ENCODE results near the gene TLN1. TPM values are rescaled to one million over a fixed set of nuclear protein-coding genes. Genes with fewer than 3 reads are reported as not detected.

TLN1 gene
- total RNA-seq, 1 experiment from 2014 or later, result 109 TPM

DNA sequence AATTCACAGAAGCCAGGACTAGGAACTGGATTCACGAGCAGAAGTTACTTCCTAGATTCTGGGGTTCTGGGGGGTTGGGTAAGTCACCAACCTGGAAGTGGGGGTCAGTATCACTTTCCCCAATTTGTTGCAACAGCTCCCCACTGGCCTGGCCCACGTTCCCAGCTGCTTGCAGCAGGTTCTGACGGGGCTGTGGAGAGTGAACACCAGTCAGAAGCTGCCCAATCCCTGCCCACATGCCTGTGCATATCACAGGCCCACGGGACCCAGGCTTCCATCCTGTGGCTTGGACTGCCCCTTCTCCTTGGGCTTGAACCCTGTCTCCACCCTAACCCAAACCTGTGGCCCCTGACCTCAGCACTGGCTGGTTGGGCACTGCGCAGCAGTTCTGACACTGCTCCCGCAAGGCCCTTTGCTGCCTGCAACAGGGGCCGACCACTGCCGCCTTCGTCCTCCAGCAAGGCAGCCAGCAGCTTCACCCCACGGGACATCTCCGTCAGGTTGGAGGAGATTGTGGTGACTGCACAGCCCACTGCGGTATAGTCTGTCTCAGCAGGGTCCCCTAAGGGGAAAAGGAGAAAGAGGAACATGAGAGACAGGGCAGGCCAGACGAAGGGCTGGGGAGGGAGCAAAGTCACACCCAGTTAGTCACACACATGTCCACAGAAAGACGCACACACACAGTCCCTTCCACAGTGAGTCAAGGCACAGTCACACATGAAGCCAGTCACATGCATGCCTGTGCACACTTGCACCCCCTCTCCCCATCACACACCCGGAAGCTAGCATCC, 13.1 kb downstream of the TLN1 start:
- no peaks in the 10 kb centered on the region for H3K9me3 Mint-ChIP-seq
- no peak overlapping the region for H3K27ac Mint-ChIP-seq
- peaks cover 85% of the 10 kb centered on the region for H3K36me3 Mint-ChIP-seq
- no peak for DNase-seq (ENCODE audit: low spot score)
- ATAC-seq, result no peak
- no peaks in the 10 kb centered on the region for H3K4me1 Mint-ChIP-seq
- TF ChIP-seq, protein P1, sequence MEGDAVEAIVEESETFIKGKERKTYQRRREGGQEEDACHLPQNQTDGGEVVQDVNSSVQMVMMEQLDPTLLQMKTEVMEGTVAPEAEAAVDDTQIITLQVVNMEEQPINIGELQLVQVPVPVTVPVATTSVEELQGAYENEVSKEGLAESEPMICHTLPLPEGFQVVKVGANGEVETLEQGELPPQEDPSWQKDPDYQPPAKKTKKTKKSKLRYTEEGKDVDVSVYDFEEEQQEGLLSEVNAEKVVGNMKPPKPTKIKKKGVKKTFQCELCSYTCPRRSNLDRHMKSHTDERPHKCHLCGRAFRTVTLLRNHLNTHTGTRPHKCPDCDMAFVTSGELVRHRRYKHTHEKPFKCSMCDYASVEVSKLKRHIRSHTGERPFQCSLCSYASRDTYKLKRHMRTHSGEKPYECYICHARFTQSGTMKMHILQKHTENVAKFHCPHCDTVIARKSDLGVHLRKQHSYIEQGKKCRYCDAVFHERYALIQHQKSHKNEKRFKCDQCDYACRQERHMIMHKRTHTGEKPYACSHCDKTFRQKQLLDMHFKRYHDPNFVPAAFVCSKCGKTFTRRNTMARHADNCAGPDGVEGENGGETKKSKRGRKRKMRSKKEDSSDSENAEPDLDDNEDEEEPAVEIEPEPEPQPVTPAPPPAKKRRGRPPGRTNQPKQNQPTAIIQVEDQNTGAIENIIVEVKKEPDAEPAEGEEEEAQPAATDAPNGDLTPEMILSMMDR (IDR thresholded peaks at IDR 0.05), result no peak
- TF ChIP-seq, protein P2, sequence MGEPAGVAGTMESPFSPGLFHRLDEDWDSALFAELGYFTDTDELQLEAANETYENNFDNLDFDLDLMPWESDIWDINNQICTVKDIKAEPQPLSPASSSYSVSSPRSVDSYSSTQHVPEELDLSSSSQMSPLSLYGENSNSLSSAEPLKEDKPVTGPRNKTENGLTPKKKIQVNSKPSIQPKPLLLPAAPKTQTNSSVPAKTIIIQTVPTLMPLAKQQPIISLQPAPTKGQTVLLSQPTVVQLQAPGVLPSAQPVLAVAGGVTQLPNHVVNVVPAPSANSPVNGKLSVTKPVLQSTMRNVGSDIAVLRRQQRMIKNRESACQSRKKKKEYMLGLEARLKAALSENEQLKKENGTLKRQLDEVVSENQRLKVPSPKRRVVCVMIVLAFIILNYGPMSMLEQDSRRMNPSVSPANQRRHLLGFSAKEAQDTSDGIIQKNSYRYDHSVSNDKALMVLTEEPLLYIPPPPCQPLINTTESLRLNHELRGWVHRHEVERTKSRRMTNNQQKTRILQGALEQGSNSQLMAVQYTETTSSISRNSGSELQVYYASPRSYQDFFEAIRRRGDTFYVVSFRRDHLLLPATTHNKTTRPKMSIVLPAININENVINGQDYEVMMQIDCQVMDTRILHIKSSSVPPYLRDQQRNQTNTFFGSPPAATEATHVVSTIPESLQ (CRISPR knock-in tag; IDR thresholded peaks at IDR 0.05), result no peak
- TF ChIP-seq CBFB (CRISPR knock-in tag; IDR thresholded peaks at IDR 0.05; ENCODE audit: low read depth) (no peak), FOXJ3 (CRISPR knock-in tag; IDR thresholded peaks at IDR 0.05; ENCODE audit: borderline replicate concordance) (no peak), NR1H2 (CRISPR knock-in tag; IDR thresholded peaks at IDR 0.05) (no peak)
- TF ChIP-seq, protein P3, sequence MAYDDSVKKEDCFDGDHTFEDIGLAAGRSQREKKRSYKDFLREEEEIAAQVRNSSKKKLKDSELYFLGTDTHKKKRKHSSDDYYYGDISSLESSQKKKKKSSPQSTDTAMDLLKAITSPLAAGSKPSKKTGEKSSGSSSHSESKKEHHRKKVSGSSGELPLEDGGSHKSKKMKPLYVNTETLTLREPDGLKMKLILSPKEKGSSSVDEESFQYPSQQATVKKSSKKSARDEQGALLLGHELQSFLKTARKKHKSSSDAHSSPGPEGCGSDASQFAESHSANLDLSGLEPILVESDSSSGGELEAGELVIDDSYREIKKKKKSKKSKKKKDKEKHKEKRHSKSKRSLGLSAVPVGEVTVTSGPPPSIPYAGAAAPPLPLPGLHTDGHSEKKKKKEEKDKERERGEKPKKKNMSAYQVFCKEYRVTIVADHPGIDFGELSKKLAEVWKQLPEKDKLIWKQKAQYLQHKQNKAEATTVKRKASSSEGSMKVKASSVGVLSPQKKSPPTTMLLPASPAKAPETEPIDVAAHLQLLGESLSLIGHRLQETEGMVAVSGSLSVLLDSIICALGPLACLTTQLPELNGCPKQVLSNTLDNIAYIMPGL (CRISPR knock-in tag; IDR thresholded peaks at IDR 0.05), result no peak
- TF ChIP-seq, protein P4, sequence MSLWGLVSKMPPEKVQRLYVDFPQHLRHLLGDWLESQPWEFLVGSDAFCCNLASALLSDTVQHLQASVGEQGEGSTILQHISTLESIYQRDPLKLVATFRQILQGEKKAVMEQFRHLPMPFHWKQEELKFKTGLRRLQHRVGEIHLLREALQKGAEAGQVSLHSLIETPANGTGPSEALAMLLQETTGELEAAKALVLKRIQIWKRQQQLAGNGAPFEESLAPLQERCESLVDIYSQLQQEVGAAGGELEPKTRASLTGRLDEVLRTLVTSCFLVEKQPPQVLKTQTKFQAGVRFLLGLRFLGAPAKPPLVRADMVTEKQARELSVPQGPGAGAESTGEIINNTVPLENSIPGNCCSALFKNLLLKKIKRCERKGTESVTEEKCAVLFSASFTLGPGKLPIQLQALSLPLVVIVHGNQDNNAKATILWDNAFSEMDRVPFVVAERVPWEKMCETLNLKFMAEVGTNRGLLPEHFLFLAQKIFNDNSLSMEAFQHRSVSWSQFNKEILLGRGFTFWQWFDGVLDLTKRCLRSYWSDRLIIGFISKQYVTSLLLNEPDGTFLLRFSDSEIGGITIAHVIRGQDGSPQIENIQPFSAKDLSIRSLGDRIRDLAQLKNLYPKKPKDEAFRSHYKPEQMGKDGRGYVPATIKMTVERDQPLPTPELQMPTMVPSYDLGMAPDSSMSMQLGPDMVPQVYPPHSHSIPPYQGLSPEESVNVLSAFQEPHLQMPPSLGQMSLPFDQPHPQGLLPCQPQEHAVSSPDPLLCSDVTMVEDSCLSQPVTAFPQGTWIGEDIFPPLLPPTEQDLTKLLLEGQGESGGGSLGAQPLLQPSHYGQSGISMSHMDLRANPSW (CRISPR knock-in tag; conservative IDR thresholded peaks at IDR 0.05; ENCODE audit: low read depth), result no peak
- ChIA-PET CTCF (interaction anchor here (0.7 to 3.1 kb wide), 3 partner anchors 10 to 119 kb away, joined by 3 to 16 read pairs (median 5); no protein-coding TSS in a partner anchor), POLR2A (no interaction called here)
- no peaks in the 10 kb centered on the region for H3K27me3 Mint-ChIP-seq (ENCODE audit: low read depth)
- H3K4me3 Mint-ChIP-seq, result no peak overlapping the region

DNA sequence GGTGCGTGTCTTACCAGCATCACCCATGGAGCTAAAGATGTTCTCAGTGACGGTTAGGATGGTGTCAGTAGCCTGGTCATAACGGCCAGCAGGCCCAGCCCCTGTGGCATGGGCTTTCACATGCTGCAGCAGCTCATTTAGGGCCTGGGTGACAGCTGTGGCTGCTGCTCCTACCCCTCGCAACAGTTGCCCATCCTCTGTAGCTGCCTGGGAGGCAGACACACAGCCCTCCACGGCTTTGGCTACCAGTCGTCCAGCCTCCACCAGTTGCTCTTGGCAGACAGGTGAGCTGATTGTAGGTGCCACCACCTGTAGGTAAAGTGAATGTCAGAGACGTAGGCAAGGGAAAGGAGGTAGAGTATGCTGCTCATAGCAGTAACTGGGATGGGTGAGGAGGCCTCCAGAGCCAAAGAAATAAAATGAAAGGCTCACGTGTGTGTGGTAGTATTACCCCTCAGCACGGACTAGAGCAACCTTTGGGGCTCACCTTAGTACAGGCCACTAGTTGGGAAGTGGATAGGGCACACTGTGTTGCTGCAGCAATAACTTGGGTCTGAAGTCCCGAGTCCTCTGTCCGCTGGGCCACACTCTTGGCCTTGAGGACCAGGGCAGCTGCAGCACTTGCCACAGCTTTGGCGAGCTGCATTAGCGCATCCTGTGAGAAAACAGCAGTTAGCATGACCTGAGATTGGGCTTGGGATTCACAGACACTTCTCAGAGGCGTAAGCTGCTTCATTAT, 14.7 kb downstream of the TLN1 start:
- no peak overlapping the region for H3K27ac Mint-ChIP-seq
- H3K4me1 Mint-ChIP-seq, result no peaks in the 10 kb centered on the region
- H3K27me3 Mint-ChIP-seq (ENCODE audit: low read depth), result no peaks in the 10 kb centered on the region
- POLR2A ChIA-PET, result no interaction called here
- peaks cover 86% of the 10 kb centered on the region for H3K36me3 Mint-ChIP-seq
- DNase-seq (ENCODE audit: low spot score), result no peak
- no peak for ATAC-seq
- CTCF ChIA-PET, result interaction anchor here (3.1 kb wide), 1 partner anchor 21 kb away, joined by 16 read pairs; no protein-coding TSS in a partner anchor
- H3K9me3 Mint-ChIP-seq, result no peaks in the 10 kb centered on the region
- H3K4me3 Mint-ChIP-seq, result no peak overlapping the region
- TF ChIP-seq ZNF396 (CRISPR knock-in tag; IDR thresholded peaks at IDR 0.05; ENCODE audit: borderline replicate concordance) (no peak), GRHL2 (CRISPR knock-in tag; IDR thresholded peaks at IDR 0.05; ENCODE audit: insufficient replicate concordance, severe bottlenecking) (no peak), PRRX2 (CRISPR knock-in tag; IDR thresholded peaks at IDR 0.05) (no peak), MXD4 (CRISPR knock-in tag; IDR thresholded peaks at IDR 0.05; ENCODE audit: borderline replicate concordance) (no peak), RORB (CRISPR knock-in tag; IDR thresholded peaks at IDR 0.05) (no peak), TEAD1 (CRISPR knock-in tag; IDR thresholded peaks at IDR 0.05) (no peak), TEAD4 (CRISPR knock-in tag; IDR thresholded peaks at IDR 0.05) (no peak), RELA (CRISPR knock-in tag; IDR thresholded peaks at IDR 0.05; ENCODE audit: borderline replicate concordance) (no peak)
- TF ChIP-seq, protein P5, sequence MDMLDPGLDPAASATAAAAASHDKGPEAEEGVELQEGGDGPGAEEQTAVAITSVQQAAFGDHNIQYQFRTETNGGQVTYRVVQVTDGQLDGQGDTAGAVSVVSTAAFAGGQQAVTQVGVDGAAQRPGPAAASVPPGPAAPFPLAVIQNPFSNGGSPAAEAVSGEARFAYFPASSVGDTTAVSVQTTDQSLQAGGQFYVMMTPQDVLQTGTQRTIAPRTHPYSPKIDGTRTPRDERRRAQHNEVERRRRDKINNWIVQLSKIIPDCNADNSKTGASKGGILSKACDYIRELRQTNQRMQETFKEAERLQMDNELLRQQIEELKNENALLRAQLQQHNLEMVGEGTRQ (CRISPR knock-in tag; IDR thresholded peaks at IDR 0.05), result no peak
- TF ChIP-seq, protein P4 (CRISPR knock-in tag; conservative IDR thresholded peaks at IDR 0.05; ENCODE audit: low read depth), result no peak
- TF ChIP-seq, protein P1 (IDR thresholded peaks at IDR 0.05), result no peak

All from WTC11 (cell line).